Activated CD4-positive, alpha-beta T cell treated with anti-CD3 and anti-CD28 coated beads, Interleukin-2, amount 50 U/mL, for 16 hours (primary cell): ENCODE data around the gene CBARP.
"Not testable (repeated sequence)": the region's sequence is repeated elsewhere in the genome, so short reads cannot be mapped to it uniquely, and the experiment has no call there.

Source experiments
- DNase-seq: peaks from one replicate; pipeline ENCODE4 v3.0.0-alpha.2; 2020

The CBARP gene

DNA sequence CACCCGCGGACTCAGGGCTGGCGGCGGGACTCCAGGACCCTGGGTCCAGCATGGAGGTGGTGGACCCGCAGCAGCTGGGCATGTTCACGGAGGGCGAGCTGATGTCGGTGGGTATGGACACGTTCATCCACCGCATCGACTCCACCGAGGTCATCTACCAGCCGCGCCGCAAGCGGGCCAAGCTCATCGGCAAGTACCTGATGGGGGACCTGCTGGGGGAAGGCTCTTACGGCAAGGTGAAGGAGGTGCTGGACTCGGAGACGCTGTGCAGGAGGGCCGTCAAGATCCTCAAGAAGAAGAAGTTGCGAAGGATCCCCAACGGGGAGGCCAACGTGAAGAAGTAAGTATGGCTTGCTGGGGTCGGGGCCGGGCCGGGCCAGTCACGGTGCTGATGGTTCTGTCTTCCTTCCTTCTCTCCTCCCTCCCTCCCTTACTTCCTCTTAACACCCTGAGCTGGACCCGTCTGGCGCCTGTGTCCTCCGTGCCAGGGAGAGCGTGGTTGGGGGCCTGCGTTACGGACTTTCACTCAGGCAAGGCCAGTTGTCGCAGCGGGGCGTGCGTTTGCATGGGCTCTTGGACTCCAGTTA lies 30.8 kb downstream of the CBARP start:
- peak; percentile 35 for DNase-seq

DNA sequence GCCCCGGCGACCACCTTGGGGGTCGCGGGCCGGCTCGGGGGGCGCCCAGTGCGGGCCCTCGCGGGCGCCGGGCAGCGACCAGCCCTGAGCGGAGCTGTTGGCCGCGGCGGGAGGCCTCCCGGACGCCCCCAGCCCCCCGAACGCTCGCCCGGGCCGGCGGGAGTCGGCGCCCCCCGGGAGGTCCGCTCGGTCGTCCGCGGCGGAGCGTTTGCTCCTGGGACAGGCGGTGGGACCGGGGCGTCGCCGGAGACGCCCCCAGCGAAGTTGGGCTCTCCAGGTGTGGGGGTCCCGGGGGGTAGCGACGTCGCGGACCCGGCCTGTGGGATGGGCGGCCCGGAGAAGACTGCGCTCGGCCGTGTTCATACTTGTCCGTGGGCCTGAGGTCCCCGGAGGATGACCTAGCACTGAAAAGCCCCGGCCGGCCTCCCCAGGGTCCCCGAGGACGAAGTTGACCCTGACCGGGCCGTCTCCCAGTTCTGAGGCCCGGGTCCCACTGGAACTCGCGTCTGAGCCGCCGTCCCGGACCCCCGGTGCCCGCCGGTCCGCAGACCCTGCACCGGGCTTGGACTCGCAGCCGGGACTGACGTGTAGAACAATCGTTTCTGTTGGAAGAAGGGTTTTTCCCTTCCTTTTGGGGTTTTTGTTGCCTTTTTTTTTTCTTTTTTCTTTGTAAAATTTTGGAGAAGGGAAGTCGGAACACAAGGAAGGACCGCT lies 31.5 kb downstream of the CBARP start:
- no peak for DNase-seq

DNA sequence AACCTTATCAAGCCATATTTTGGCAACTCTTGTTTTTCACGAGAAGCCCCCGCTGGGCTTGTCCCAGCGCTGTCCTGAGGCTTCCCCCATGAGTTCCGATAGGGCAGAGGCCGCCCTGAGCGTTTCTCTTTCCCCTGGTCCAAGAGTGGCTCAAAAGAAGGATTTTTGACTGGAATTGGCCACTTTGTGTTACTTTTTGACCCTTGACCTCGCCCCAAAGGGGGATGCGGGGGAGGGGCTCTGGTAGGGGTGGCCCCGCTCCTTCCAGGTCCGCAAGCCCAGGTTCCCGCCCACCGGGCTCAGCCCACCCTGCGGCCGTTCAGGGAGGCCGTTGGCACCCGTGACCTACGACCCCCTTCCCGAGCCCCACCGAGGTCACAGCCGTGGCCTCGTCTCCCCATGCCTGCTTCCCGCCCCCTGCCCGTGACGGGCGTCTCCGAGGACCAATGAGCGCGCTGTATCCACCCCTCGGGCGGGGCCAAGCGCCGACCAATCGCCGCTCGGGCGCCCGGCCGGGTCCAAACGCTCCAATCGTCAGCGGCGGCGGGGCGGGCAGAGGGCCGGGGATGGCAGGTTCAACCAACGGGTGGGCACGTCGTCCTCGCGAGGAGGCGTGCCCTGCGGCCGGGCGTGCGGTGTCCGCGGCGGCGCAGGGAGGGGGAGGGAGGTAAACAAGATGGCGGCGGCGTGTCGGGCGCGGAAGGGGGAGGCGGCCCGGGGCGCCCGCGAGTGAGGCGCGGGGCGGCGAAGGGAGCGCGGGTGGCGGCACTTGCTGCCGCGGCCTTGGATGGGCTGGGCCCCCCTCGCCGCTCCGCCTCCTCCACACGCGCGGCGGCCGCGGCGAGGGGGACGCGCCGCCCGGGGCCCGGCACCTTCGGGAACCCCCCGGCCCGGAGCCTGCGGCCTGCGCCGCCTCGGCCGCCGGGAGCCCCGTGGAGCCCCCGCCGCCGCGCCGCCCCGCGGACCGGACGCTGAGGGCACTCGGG lies 32.4 kb downstream of the CBARP start, which contains the start of gene STK11:
Gene STK11, plus strand, starts transcription at position 665 of the 986 bp plus-strand sequence. CDS start 1,136 bp downstream, outside the sequence.
- peak; percentile 99 for DNase-seq

DNA sequence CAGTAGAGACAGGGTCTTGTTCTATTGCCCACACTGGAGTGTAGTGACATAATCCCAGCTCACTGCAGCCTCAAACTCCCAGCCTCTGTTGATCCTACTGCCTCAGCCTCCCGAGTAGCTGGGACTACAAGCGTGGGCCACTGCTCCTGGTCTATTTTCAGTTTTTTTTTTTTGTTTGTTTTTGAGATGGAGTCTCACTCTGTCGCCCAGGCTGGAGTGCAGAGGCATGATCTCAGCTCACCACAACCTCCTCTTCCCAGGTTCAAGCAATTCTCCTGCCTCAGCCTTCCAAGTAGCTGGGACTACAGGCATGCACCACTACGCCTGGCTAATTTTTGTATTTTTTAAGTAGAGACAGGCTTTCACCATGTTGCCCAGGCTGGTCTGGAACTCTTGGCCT lies 37.2 kb downstream of the CBARP start:
- not testable (repeated sequence) for DNase-seq

DNA sequence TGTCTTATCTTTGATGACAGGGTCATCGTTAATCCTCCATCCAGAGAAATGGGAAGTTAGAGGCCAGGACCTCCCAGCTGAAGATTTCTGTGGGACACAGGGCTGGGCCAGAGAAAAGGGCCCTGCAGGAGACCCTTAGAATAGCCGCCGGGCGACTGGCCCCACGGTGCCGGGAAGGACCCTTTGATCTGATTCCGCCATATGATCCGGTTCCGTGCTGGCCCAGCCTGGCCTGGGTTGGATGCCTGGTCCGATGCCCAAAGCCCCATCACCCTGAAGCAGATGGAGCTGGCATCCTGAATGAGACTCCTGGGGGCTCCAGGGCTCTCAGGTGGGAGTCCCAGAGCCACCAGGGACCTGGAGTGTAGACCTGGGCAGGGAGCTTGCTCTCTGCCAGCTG lies 38.3 kb downstream of the CBARP start:
- DNase-seq = no peak

DNA sequence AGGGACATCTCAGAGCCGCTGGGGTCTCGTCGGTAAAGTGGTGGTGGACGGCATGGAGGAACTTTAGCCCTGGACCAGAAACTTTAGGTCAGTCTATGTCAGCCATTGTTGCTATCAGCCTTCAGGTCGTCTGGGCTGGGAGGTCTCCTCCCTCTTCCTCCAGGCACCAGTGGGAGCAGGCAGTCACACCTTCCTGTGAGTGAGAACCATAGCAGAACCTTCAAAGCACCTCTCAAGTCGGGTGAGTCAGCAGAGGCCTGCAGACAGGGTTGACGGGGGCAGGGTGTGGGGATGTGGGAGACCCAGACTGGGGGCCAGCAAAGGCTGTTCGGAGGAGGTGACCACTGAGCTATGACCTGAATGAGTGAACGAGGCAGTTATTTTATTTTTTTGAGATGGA lies 48.4 kb downstream of the CBARP start:
- DNase-seq = peak; percentile 70

DNA sequence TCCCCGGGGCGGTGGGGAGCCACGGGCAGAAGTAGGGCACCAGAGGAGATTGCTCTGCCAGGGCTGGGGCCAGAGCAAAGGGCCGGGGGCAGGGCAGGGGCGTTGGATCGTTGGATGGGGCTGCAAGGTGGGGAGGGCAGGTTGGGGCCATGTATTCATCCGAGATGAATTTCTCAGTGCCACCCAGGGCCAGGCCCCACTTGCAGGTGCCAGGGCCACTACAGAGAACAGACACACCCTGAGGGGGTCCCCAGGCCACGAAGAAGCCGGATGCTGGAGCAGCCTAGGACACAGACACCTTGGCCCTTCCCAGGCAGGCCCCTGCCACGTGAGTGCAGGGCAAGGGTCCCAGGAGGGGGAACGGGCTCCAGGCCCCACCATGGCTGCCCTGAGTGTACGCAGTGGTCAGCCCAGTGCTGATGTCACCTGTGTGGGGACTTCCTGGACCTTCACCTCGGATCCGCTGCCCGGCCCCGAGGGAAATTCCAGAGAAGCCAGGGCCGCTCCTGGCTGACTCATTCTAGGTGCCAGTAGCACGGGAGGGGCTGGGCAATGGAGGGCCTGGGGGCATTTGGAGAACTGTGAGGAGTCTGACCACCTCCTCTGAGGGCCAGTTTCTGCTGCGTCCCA lies 54.1 kb downstream of the CBARP start:
- DNase-seq = no peak

DNA sequence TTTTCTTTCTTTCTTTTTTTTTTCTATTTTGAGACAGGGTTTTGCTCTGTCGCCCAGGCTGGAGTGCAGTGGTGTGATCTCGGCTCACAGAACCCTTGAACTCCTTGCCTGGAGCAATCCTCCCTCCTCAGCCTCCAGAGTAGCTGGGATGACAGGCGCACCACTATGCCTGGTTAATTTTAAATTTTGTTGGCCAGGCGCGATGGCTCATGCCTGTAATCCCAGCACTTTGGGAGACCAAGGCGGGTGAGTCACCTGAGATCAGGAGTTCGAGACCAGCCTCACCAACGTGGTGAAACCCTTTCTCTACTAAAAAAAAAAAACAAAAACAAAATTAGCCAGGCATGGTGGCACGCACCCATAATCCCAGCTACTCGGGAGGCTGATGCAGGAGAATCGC lies 55.1 kb downstream of the CBARP start:
- no peak for DNase-seq

DNA sequence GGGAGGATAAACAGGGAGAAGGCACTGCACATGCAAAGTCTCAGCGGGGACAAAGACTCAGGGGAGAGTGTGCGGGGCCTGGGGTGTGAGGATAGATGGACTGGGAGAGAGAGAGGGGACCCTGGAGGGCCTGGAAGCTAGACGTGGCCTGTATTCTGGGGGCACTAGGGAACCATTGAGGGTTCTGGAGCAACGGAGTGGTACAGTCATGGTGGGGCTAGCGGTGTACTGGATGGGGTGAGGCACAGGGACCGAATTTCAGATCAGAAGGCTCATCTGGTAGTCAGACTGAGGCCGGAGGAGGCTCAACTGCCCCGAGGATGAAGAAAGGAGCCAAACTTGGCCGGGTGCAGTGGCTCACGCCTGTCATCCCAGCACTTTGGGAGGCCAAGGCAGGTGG lies 55.7 kb downstream of the CBARP start:
- no peak for DNase-seq

DNA sequence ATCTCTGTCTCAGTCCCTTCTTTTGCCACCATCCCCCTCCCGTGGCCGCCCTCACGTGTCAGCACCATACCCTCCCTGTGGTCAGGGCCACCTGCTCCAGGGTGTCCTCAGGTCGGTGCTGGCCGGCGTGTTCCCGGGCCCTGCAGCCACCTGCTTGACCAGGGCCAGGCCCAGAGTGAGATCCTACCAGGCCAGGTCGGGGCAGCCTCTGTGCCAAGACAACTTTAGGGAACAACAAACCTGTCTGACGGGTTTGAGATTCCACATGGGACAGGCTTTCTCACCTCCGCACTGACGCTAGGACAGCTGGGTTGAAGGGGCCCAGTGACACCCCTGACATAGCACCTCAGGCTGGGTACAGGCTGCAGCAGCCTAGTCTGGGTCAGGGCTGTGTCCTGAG lies 56.2 kb downstream of the CBARP start:
- DNase-seq = no peak
